Osteoblast (primary cell): ENCODE results near the gene PRR23C. TPM values are rescaled to one million over a fixed set of nuclear protein-coding genes. Genes with fewer than 3 reads are reported as not detected.
"Not testable (repeated sequence)": the region's sequence is repeated elsewhere in the genome, so short reads cannot be mapped to it uniquely, and the experiment has no call there.

ENCODE experiments used
- DNase-seq: peaks from one replicate; pipeline ENCODE4 v3.0.0; 2011; ENCODE audit warnings: low spot score, mixed read lengths; ENCODE audit not compliant: insufficient read length; ENCODE audit errors: missing footprints
- H2AFZ ChIP-seq: 2 replicates; pipeline ENCODE4 v1.6.0; 2011; ENCODE audit warnings: mild to moderate bottlenecking, low read length
- H3K27ac ChIP-seq: 2 replicates; pipeline ENCODE4 v1.5.1; 2011; ENCODE audit warnings: mild to moderate bottlenecking, low read depth, low read length, moderate library complexity
- H3K27me3 ChIP-seq: 2 replicates; pipeline ENCODE4 v1.6.0; 2012; ENCODE audit warnings: mild to moderate bottlenecking, control low read depth, inconsistent platforms, low read length, moderate library complexity; ENCODE audit not compliant: insufficient read depth
- H3K36me3 ChIP-seq: 2 replicates; pipeline ENCODE4 v1.5.1; 2011; ENCODE audit warnings: mild to moderate bottlenecking, low read length, control low read depth, moderate library complexity; ENCODE audit not compliant: insufficient read depth
- H3K4me1 ChIP-seq: 2 replicates; pipeline ENCODE4 v1.5.1; 2011; ENCODE audit warnings: mild to moderate bottlenecking, low read length, control low read depth, moderate library complexity; ENCODE audit not compliant: insufficient read depth
- H3K4me2 ChIP-seq: 2 replicates; pipeline ENCODE4 v1.6.0; 2011; ENCODE audit warnings: mild to moderate bottlenecking, low read length; ENCODE audit not compliant: insufficient read depth
- H3K4me3 ChIP-seq: fragments of 200-600 bp; sonication (generic); 3 replicates; pipeline ENCODE4 v1.5.1; 2012; ENCODE audit warnings: mild to moderate bottlenecking, low read length, inconsistent platforms; ENCODE audit not compliant: insufficient read depth
- H3K79me2 ChIP-seq: 2 replicates; pipeline ENCODE4 v1.6.0; 2012; ENCODE audit warnings: mild to moderate bottlenecking, low read length, control low read depth, inconsistent platforms; ENCODE audit not compliant: insufficient read depth
- H3K9me3 ChIP-seq: 2 replicates; pipeline ENCODE4 v1.5.1; 2011; ENCODE audit warnings: low read depth, low read length, control low read depth
- H4K20me1 ChIP-seq: 2 replicates; pipeline ENCODE4 v1.6.0; 2012; ENCODE audit warnings: mild to moderate bottlenecking, low read length, control low read depth; ENCODE audit not compliant: insufficient read depth
- total RNA-seq: library from RNA; depleted of rRNA; stranded (reverse); fragments of >200 nt; gene quantifications from 2 replicates; pipeline ENCODE4 v1.2.3, GENCODE V29; 2012
- TF ChIP-seq, protein P1 (sequence below): IDR thresholded peaks from 2 replicates; pipeline ENCODE4 v1.5.1; 2011; ENCODE audit warnings: mild to moderate bottlenecking, low read depth, low read length, moderate library complexity; ENCODE audit errors: extremely low read depth

The PRR23C gene
- total RNA-seq, 1 donor, result not detected

DNA sequence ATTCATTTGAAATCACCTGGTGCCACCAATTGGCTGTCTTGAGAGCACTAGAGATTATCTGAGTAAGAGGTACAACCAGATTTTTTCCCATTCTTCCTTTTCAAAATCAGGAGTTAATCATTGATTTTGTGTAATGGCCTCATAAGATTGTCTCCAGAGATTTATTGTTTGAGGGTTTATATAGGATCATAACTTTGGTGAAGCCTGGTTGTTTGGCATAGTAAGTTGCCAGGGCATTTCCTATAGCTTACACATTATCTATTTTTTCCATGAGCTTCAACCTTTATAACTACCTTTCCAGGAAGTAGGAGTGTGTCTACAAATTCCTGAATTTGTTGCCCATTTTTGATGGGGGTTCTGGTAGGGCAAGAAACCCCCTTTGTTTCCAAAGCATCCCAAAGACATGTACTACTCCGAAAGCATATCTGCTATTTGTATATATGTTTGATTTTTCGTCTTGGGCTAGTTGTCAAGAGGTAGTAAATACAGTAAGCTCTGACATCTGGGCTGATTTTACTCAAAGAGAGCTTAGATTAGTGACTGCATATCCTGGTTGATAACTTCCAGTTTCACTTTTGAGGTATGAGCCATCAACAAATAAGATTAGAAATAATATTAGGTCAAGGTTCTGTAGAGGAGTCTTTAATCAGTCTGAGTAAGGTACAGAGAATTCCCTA, 12.2 kb downstream of the PRR23C start:
- Histone ChIP-seq H4K20me1 (no peaks in the 10 kb centered on the region), H3K27me3 (no peaks in the 10 kb centered on the region)

DNA sequence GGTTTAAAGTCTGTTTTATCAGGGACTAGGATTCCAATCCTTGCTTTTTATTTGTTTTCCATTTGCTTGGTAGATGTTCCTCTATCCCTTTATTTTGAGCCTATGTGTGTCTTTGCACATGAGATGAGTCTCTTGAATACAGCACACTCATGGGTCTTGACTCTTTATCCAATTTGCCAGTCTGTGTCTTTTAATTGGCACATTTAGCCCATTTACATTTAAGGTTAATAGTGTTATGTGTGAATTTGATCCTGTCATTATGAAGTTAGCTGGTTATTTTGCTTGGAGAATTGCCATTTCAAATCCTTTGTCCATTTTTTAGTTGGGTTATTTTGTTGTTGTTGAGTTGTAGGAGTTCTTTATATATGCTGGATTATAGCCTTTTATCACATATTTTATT, 14.1 kb downstream of the PRR23C start:
- H3K36me3 ChIP-seq, H3K9me3 ChIP-seq, H3K27me3 ChIP-seq, H3K27ac ChIP-seq, H3K4me1 ChIP-seq, H3K79me2 ChIP-seq, H3K4me3 ChIP-seq, H3K4me2 ChIP-seq, H4K20me1 ChIP-seq, DNase-seq, H2AFZ ChIP-seq: not testable (repeated sequence)

More for the DNA sequence above, 12.2 kb downstream of the PRR23C start:
- Histone ChIP-seq H2AFZ (no peak overlapping the region), H3K4me2 (no peak overlapping the region), H3K27ac (no peak overlapping the region), H3K4me3 (no peak overlapping the region), H3K9me3 (no peaks in the 10 kb centered on the region), H3K4me1 (no peaks in the 10 kb centered on the region), H3K36me3 (no peaks in the 10 kb centered on the region), H3K79me2 (no peaks in the 10 kb centered on the region)
- no peak for DNase-seq
- TF ChIP-seq, protein P1, sequence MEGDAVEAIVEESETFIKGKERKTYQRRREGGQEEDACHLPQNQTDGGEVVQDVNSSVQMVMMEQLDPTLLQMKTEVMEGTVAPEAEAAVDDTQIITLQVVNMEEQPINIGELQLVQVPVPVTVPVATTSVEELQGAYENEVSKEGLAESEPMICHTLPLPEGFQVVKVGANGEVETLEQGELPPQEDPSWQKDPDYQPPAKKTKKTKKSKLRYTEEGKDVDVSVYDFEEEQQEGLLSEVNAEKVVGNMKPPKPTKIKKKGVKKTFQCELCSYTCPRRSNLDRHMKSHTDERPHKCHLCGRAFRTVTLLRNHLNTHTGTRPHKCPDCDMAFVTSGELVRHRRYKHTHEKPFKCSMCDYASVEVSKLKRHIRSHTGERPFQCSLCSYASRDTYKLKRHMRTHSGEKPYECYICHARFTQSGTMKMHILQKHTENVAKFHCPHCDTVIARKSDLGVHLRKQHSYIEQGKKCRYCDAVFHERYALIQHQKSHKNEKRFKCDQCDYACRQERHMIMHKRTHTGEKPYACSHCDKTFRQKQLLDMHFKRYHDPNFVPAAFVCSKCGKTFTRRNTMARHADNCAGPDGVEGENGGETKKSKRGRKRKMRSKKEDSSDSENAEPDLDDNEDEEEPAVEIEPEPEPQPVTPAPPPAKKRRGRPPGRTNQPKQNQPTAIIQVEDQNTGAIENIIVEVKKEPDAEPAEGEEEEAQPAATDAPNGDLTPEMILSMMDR, result no peak

DNA sequence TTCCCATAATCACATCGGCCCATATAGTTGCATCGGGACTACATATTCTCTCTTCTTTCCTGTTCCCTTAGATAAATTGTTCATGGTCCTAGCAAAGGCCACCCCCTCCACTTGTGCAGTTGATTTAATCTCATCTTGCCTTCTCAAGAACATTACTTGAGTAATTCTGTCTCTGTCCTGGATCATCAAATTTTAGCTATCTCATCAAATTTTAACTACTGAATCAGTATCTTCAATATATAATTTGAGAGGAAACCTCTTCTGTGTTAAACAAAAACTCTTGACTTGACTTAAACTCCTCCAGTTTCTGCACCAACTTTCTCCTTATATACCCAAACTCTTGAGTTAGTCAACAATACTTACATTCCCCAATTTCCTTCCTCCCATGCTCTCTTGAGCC, 19.7 kb downstream of the PRR23C start:
- H3K9me3 ChIP-seq, result no peaks in the 10 kb centered on the region
- no peaks in the 10 kb centered on the region for H3K36me3 ChIP-seq
- no peak overlapping the region for H2AFZ ChIP-seq
- DNase-seq, result no peak
- no peak overlapping the region for H3K27ac ChIP-seq
- no peaks in the 10 kb centered on the region for H3K27me3 ChIP-seq
- TF ChIP-seq, protein P1, result no peak
- H3K79me2 ChIP-seq, result no peaks in the 10 kb centered on the region
- no peaks in the 10 kb centered on the region for H3K4me1 ChIP-seq
- H3K4me3 ChIP-seq, result no peak overlapping the region
- no peaks in the 10 kb centered on the region for H4K20me1 ChIP-seq
- no peak overlapping the region for H3K4me2 ChIP-seq

DNA sequence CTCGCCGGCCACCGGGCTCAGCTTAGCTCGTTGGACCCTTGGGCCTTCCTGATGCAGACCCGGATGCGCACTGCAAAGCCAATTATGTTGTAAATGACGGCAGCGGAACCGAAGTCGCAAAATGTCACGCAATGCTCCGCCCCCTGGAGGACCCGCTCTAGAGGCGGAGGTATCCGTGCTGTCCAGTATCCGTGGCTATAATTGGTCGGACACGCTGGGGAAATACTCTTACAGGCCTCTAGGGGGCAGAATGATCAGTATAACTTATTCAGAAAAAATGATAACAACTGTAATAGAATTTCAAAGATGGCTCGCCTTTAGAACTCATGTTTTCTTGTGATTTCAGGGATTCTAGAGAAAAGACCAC, 23.8 kb downstream of the PRR23C start, which contains the start of gene PRR23B:
PRR23B (minus strand) TSS at position 59 of the 367 bp plus-strand sequence. CDS start 265 bp downstream, outside the sequence.
- Histone ChIP-seq H2AFZ (no peak within 1 kb of the TSS), H3K27me3 (no peaks in the 10 kb centered on the region), H4K20me1 (no peaks in the 10 kb centered on the region), H3K9me3 (no peaks in the 10 kb centered on the region), H3K4me3 (no peak within 1 kb of the TSS), H3K79me2 (no peaks in the 10 kb centered on the region), H3K4me1 (no peaks in the 10 kb centered on the region), H3K36me3 (no peaks in the 10 kb centered on the region), H3K27ac (no peak within 1 kb of the TSS), H3K4me2 (no peak within 1 kb of the TSS)
- TF ChIP-seq, protein P1, result peak; percentile 16
- DNase-seq, result no peak
